Caco-2 (cell line): Measurements from ENCODE around the gene TPSG1. TPM values are rescaled to one million over a fixed set of nuclear protein-coding genes. Genes with fewer than 3 reads are reported as not detected.

Experiments
- BruUV-seq: library from RNA; stranded (reverse); fragments of 400-500 nt; replicated peaks from 2 replicates; lab custom pipeline; 2021; lab: Mats Ljungman, UMichigan
- CTCF ChIA-PET: fragments of 300-600 bp; sonication (Branson Sonifier 250); formaldehyde crosslinking; loops from one replicate; lab custom pipeline; 2022; ENCODE audit warnings: antibody characterized with exemption; lab: Charles Lee
- POLR2A ChIA-PET: fragments of 300-600 bp; sonication (Branson Sonifier 250); formaldehyde crosslinking; loops from one replicate; lab custom pipeline; 2022; ENCODE audit warnings: antibody characterized with exemption; lab: Charles Lee
- DNase-seq, 2 experiments: peaks; one replicate each; pipeline versions ENCODE4 v3.0.0 to v3.0.0-alpha.2; 2020 to 2022
- H3K27me3 ChIP-seq: replicated peaks from 2 replicates; pipeline ENCODE4 v1.6.0; 2011; ENCODE audit warnings: low read length; ENCODE audit not compliant: control insufficient read depth, insufficient read depth
- H3K36me3 ChIP-seq: 2 replicates; pipeline ENCODE4 v1.5.1; 2011; ENCODE audit warnings: low read length; ENCODE audit not compliant: control insufficient read depth, insufficient read depth
- H3K4me1 ChIP-seq: fragments of 250-450 bp; sonication (Bioruptor Pico); 2 replicates; pipeline ENCODE4 v1.5.1; 2020; ENCODE audit warnings: mild to moderate bottlenecking
- H3K4me3 ChIP-seq: 2 replicates; pipeline ENCODE4 v1.5.1; 2011; ENCODE audit warnings: low read depth, mild to moderate bottlenecking, control low read depth, low read length
- H3K9me3 ChIP-seq: fragments of 250-450 bp; sonication (Bioruptor Pico); 2 replicates; pipeline ENCODE4 v1.5.1; 2020; ENCODE audit warnings: mild to moderate bottlenecking, moderate library complexity
- H3K27ac Mint-ChIP-seq: one replicate; pipeline ENCODE4 v1.8.0; 2022; ENCODE audit warnings: mixed read lengths; ENCODE audit not compliant: unreplicated experiment
- H3K27me3 Mint-ChIP-seq: one replicate; pipeline ENCODE4 v1.8.0; 2022; ENCODE audit warnings: mixed read lengths; ENCODE audit not compliant: insufficient read depth, unreplicated experiment
- H3K36me3 Mint-ChIP-seq: one replicate; pipeline ENCODE4 v1.8.0; 2022; ENCODE audit warnings: mild to moderate bottlenecking, mixed read lengths; ENCODE audit not compliant: insufficient read depth, unreplicated experiment
- H3K4me1 Mint-ChIP-seq: one replicate; pipeline ENCODE4 v1.8.0; 2022; ENCODE audit warnings: low read depth, mixed read lengths; ENCODE audit not compliant: unreplicated experiment
- H3K4me3 Mint-ChIP-seq: one replicate; pipeline ENCODE4 v1.8.0; 2022; ENCODE audit warnings: mild to moderate bottlenecking, moderate library complexity, mixed read lengths; ENCODE audit not compliant: unreplicated experiment
- H3K9me3 Mint-ChIP-seq: one replicate; pipeline ENCODE4 v1.8.0; 2022; ENCODE audit warnings: mixed read lengths; ENCODE audit not compliant: unreplicated experiment
- CTCF ChIP-seq, 2 experiments: fragments of 200-600 bp in 1 of 2; IDR thresholded peaks; 1 replicate in 1 of 2; 2 replicates in 1 of 2; pipeline versions ENCODE4 v1.5.1 to v1.8.0; 2011 to 2022; ENCODE audit warnings: antibody characterized with exemption in 1 of 2, control low read depth in 1 of 2, inconsistent platforms in 1 of 2, low read depth in 1 of 2, low read length in 1 of 2, mild to moderate bottlenecking in 1 of 2, moderate library complexity in 1 of 2; ENCODE audit not compliant: insufficient read depth in 1 of 2, severe bottlenecking in 1 of 2, unreplicated experiment in 1 of 2
- intact Hi-C: fragments of 100-400 bp; cut with micrococcal nuclease; formaldehyde crosslinking; loops from one replicate; pipeline ENCODE4 v1.10.0; 2022; ENCODE audit not compliant: unreplicated experiment
- total RNA-seq: library from RNA; stranded (reverse); gene quantifications from 2 replicates; pipeline ENCODE4 v1.2.3, GENCODE V29; 2022

TPSG1 gene
- total RNA-seq, 1 experiment from 2014 or later, result not detected

DNA sequence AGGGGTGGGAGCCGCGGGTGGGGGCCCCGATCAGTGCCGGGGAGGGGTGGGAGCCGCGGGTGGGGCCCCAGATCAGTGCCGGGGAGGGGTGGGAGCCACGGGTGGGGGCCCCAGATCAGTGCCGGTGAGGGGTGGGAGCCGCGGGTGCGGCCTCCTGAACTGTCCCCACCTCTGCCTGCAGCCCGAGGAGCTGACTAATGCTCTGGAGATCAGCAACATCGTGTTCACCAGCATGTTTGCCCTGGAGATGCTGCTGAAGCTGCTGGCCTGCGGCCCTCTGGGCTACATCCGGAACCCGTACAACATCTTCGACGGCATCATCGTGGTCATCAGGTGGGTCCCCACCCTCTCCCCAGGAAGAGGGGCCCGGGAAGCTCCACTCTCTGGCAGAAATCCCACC, 20.1 kb downstream of the TPSG1 start:
- H3K36me3 Mint-ChIP-seq, result peaks cover 10% of the 10 kb centered on the region
- H3K4me1 ChIP-seq, result no peaks in the 10 kb centered on the region
- POLR2A ChIA-PET, result interaction anchor here (0.6 kb wide), 1 partner anchor 219 kb away, joined by 3 read pairs; no protein-coding TSS in a partner anchor
- H3K4me3 Mint-ChIP-seq, result no peak overlapping the region
- no peaks in the 10 kb centered on the region for H3K4me1 Mint-ChIP-seq
- H3K27me3 ChIP-seq, result no peaks in the 10 kb centered on the region
- CTCF ChIA-PET, result no interaction called here
- DNase-seq, result no peak
- no TSS peak for BruUV-seq
- H3K27ac Mint-ChIP-seq, result no peak overlapping the region
- intact Hi-C loops, result no loop called here
- H3K27me3 Mint-ChIP-seq, result no peaks in the 10 kb centered on the region
- H3K4me3 ChIP-seq, result no peak overlapping the region
- no peak for TF ChIP-seq CTCF (IDR thresholded peaks at IDR 0.05; ENCODE audit: insufficient read depth in 1 of 2, low read depth in 1 of 2, low read length in 1 of 2, severe bottlenecking in 1 of 2, unreplicated experiment in 1 of 2)
- H3K9me3 ChIP-seq, result no peaks in the 10 kb centered on the region
- no peaks in the 10 kb centered on the region; the same call in 1 of the 2 replicates for H3K36me3 ChIP-seq
- H3K9me3 Mint-ChIP-seq, result no peaks in the 10 kb centered on the region

DNA sequence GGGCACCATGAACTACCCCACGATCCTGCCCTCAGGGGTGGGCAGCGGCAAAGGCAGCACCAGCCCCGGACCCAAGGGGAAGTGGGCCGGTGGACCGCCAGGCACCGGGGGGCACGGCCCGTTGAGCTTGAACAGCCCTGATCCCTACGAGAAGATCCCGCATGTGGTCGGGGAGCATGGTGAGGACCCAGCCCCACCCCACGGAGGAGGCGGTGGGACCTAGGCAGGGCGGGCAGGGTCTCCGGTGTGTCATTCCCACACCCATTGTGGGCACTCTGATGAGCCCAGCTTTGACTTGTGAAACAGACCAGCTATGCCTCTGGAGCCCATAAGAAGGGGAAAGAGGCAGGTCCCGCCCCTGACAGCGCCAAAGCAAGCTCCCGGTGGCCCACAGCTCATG, 22.8 kb downstream of the TPSG1 start:
- no peaks in the 10 kb centered on the region; the same call in 1 of the 2 replicates for H3K36me3 ChIP-seq
- intact Hi-C loops, result no loop called here
- no peaks in the 10 kb centered on the region for H3K9me3 ChIP-seq
- no peak overlapping the region for H3K4me3 ChIP-seq
- no peak overlapping the region for H3K27ac Mint-ChIP-seq
- no peaks in the 10 kb centered on the region for H3K27me3 Mint-ChIP-seq
- H3K36me3 Mint-ChIP-seq, result peaks cover 14% of the 10 kb centered on the region
- DNase-seq, result no peak
- H3K4me3 Mint-ChIP-seq, result no peak overlapping the region
- no peaks in the 10 kb centered on the region for H3K4me1 Mint-ChIP-seq
- POLR2A ChIA-PET, result no interaction called here
- no TSS peak for BruUV-seq
- H3K4me1 ChIP-seq, result no peaks in the 10 kb centered on the region
- TF ChIP-seq CTCF (IDR thresholded peaks at IDR 0.05; ENCODE audit: insufficient read depth in 1 of 2, low read depth in 1 of 2, low read length in 1 of 2, severe bottlenecking in 1 of 2, unreplicated experiment in 1 of 2), result no peak
- H3K27me3 ChIP-seq, result no peaks in the 10 kb centered on the region
- no peaks in the 10 kb centered on the region for H3K9me3 Mint-ChIP-seq
- CTCF ChIA-PET, result no interaction called here

DNA sequence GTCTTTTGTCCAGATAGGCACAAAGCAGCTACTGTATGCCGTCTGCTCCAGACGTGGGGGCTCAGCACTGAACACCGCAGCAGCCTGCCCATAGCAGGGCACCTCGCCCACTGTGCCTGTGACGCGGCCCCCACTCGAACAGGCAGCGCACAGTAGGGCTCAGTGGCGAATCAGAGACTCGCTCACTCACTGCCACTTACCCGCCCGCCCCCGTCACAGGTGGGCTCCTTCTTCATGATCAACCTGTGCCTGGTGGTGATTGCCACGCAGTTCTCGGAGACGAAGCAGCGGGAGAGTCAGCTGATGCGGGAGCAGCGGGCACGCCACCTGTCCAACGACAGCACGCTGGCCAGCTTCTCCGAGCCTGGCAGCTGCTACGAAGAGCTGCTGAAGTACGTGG, 23.6 kb downstream of the TPSG1 start:
- intact Hi-C loops, result no loop called here
- no TSS peak for BruUV-seq
- Histone ChIP-seq H3K4me1 (no peaks in the 10 kb centered on the region), H3K36me3 (no peaks in the 10 kb centered on the region; the same call in 1 of the 2 replicates), H3K27me3 (no peaks in the 10 kb centered on the region), H3K9me3 (no peaks in the 10 kb centered on the region), H3K4me3 (no peak overlapping the region)
- H3K4me1 Mint-ChIP-seq, result no peaks in the 10 kb centered on the region
- H3K4me3 Mint-ChIP-seq, result no peak overlapping the region
- H3K9me3 Mint-ChIP-seq, result no peaks in the 10 kb centered on the region
- no peak for TF ChIP-seq CTCF (IDR thresholded peaks at IDR 0.05; ENCODE audit: insufficient read depth in 1 of 2, low read depth in 1 of 2, low read length in 1 of 2, severe bottlenecking in 1 of 2, unreplicated experiment in 1 of 2)
- H3K36me3 Mint-ChIP-seq, result peaks cover 14% of the 10 kb centered on the region
- ChIA-PET POLR2A (no interaction called here), CTCF (no interaction called here)
- no peak for DNase-seq
- H3K27me3 Mint-ChIP-seq, result no peaks in the 10 kb centered on the region
- no peak overlapping the region for H3K27ac Mint-ChIP-seq
